ENCODE results near the gene SERPINB6. TPM values are rescaled to one million over a fixed set of nuclear protein-coding genes. Genes with fewer than 3 reads are reported as not detected.
A peak's percentile ranks its signal among the peaks of the same experiment; 100 is the strongest.

SERPINB6 gene
- 66.1 to 78.2 TPM (median 66.4 TPM) in 3 replicates for polyA plus RNA-seq
- 43.0 TPM for polyA plus RNA-seq (2011; ENCODE audit: low read depth)
- polyA plus RNA-seq (2011; cell fraction: cytosol; rRNA removed) = 84.2 and 87.7 TPM in 2 replicates
- polyA plus RNA-seq (2011; cell fraction: nucleus; rRNA removed) = 72.5 and 77.2 TPM in 2 replicates
- polyA plus RNA-seq (2012; ENCODE audit: low replicate concordance) = 41.9 and 70.2 TPM in 2 replicates
- 36.0 to 55.1 TPM (median 46.5 TPM) in 3 replicates for polyA minus RNA-seq
- polyA minus RNA-seq (2011; cell fraction: cytosol; rRNA and poly(A)+ RNA removed) = 46.2 TPM
- polyA minus RNA-seq (2011; cell fraction: nucleus; rRNA and poly(A)+ RNA removed) = 18.0 and 28.6 TPM in 2 replicates

- dilution Hi-C loops (cut with MboI; ENCODE audit: extremely low pct_ligation_motif_present, low sequenced_read_pairs) = no loop called here
- H3K4me3 ChIP-seq (ENCODE audit: control insufficient read depth in 2 of 3, extremely low read depth in 1 of 3, insufficient read depth in 2 of 3, low read depth in 1 of 3, low read length in 3 of 3) = peak within 1 kb of the TSS; percentile 61 to 78 (median 74)
- no peaks in the 10 kb centered on the region for H3K79me2 ChIP-seq (ENCODE audit: control insufficient read depth, insufficient read depth, low read length)
- peak within 1 kb of the TSS; percentile 82 for H3K4me2 ChIP-seq (ENCODE audit: control insufficient read depth, extremely low read depth, insufficient read depth, low read depth, low read length)
- H3K9me3 ChIP-seq (ENCODE audit: control insufficient read depth, low read depth, low read length) = no peaks in the 10 kb centered on the region
- peak within 1 kb of the TSS; percentile 92 for H2AFZ ChIP-seq (ENCODE audit: control insufficient read depth, low read length)
- TF ChIP-seq EZH2 (IDR thresholded peaks at IDR 0.05; ENCODE audit: low read length) (no peak), CTCF (optimal IDR thresholded peaks at IDR 0.05 in 1 of 3, IDR thresholded peaks at IDR 0.05 in 1 of 3, conservative IDR thresholded peaks at IDR 0.05 in 1 of 3; ENCODE audit: extremely low read depth in 1 of 3, insufficient read depth in 2 of 3, low read length in 3 of 3) (no peak)
- H3K27me3 ChIP-seq (ENCODE audit: control insufficient read depth, extremely low read depth, insufficient read depth, low read length) = no peaks in the 10 kb centered on the region
- peaks cover 3% of the 10 kb centered on the region for H3K4me1 ChIP-seq (ENCODE audit: control insufficient read depth, extremely low read depth, insufficient read depth, low read length)
- no peaks in the 10 kb centered on the region for H3K36me3 ChIP-seq (ENCODE audit: control insufficient read depth in 2 of 2, extremely low read depth in 1 of 2, insufficient read depth in 2 of 2, low read length in 2 of 2)
- H3K9me1 ChIP-seq (ENCODE audit: control insufficient read depth, extremely low read depth, insufficient read depth, low read length) = no peaks in the 10 kb centered on the region
- no peaks in the 10 kb centered on the region for H4K20me1 ChIP-seq (ENCODE audit: control insufficient read depth, extremely low read depth, insufficient read depth, low read length)
- no peak for FAIRE-seq
- DNase-seq (ENCODE audit: low read depth, low spot score) = no peak
- H3K27ac ChIP-seq (ENCODE audit: control insufficient read depth, insufficient read depth, low read length) = peak within 1 kb of the TSS; percentile 50
- H3K9ac ChIP-seq (ENCODE audit: control insufficient read depth, extremely low read depth, insufficient read depth, low read length) = peak within 1 kb of the TSS; percentile 79
These were observed at the start of gene SERPINB6 for GRCh38 chr6:2971420-2972218. SERPINB6 (minus strand) TSS chr6:2971567; CDS start chr6:2959332, 12,235 bp downstream.

GRCh38 chr6:3019749-3020320 is 48.5 kb upstream of the SERPINB6 start:
- DNase-seq (ENCODE audit: low read depth, low spot score) (no peak), FAIRE-seq (no peak)
- Histone ChIP-seq H4K20me1 (ENCODE audit: control insufficient read depth, extremely low read depth, insufficient read depth, low read length) (no peaks in the 10 kb centered on the region), H3K27me3 (ENCODE audit: control insufficient read depth, extremely low read depth, insufficient read depth, low read length) (no peaks in the 10 kb centered on the region), H3K4me1 (ENCODE audit: control insufficient read depth, extremely low read depth, insufficient read depth, low read length) (peaks cover 17% of the 10 kb centered on the region), H3K79me2 (ENCODE audit: control insufficient read depth, insufficient read depth, low read length) (no peaks in the 10 kb centered on the region), H3K27ac (ENCODE audit: control insufficient read depth, insufficient read depth, low read length) (no peak overlapping the region), H3K4me2 (ENCODE audit: control insufficient read depth, extremely low read depth, insufficient read depth, low read depth, low read length) (no peak overlapping the region), H3K36me3 (ENCODE audit: control insufficient read depth in 2 of 2, extremely low read depth in 1 of 2, insufficient read depth in 2 of 2, low read length in 2 of 2) (no peaks in the 10 kb centered on the region), H3K9me3 (ENCODE audit: control insufficient read depth, low read depth, low read length) (no peaks in the 10 kb centered on the region), H3K9me1 (ENCODE audit: control insufficient read depth, extremely low read depth, insufficient read depth, low read length) (no peaks in the 10 kb centered on the region), H3K9ac (ENCODE audit: control insufficient read depth, extremely low read depth, insufficient read depth, low read length) (no peak overlapping the region), H2AFZ (ENCODE audit: control insufficient read depth, low read length) (no peak overlapping the region), H3K4me3 (ENCODE audit: control insufficient read depth in 2 of 3, extremely low read depth in 1 of 3, insufficient read depth in 2 of 3, low read depth in 1 of 3, low read length in 3 of 3) (no peak overlapping the region)
- TF ChIP-seq CTCF (optimal IDR thresholded peaks at IDR 0.05 in 1 of 3, IDR thresholded peaks at IDR 0.05 in 1 of 3, conservative IDR thresholded peaks at IDR 0.05 in 1 of 3; ENCODE audit: extremely low read depth in 1 of 3, insufficient read depth in 2 of 3, low read length in 3 of 3) (no peak), EZH2 (IDR thresholded peaks at IDR 0.05; ENCODE audit: low read length) (no peak)
- dilution Hi-C loops (cut with MboI; ENCODE audit: extremely low pct_ligation_motif_present, low sequenced_read_pairs) = no loop called here
